GM12878 (cell line): ENCODE results near the gene MINDY3.

Source experiments
- BMI1 ChIP-seq: fragments of 450-650 bp; IDR thresholded peaks from 2 replicates; pipeline ENCODE4 v1.6.1; 2016; ENCODE audit warnings: mild to moderate bottlenecking, moderate library complexity, borderline replicate concordance
- BRCA1 ChIP-seq: IDR thresholded peaks from 2 replicates; pipeline ENCODE4 v1.6.1; 2011; ENCODE audit warnings: low read depth, low read length, improper control_type of control experiment
- CREM ChIP-seq: IDR thresholded peaks from 2 replicates; pipeline ENCODE4 v1.6.1; 2014; ENCODE audit warnings: antibody characterized with exemption, low read depth
- ESRRA ChIP-seq: IDR thresholded peaks from 2 replicates; pipeline ENCODE4 v1.6.1; 2012; ENCODE audit warnings: mild to moderate bottlenecking, low read length, improper control_type of control experiment
- HCFC1 ChIP-seq: fragments of 150-350 bp; IDR thresholded peaks from 2 replicates; pipeline ENCODE4 v1.6.1; 2014; ENCODE audit warnings: low read length
- JUNB ChIP-seq: IDR thresholded peaks from 2 replicates; pipeline ENCODE4 v1.6.1; 2016; ENCODE audit warnings: antibody characterized with exemption, mild to moderate bottlenecking
- MXI1 ChIP-seq: fragments of 150-350 bp; IDR thresholded peaks from 2 replicates; pipeline ENCODE4 v1.6.1; 2011; ENCODE audit warnings: low read depth, mild to moderate bottlenecking, inconsistent platforms, low read length, improper control_type of control experiment
- TCF7 ChIP-seq: IDR thresholded peaks from 2 replicates; pipeline ENCODE4 v1.6.1; 2014; ENCODE audit warnings: antibody characterized with exemption, borderline replicate concordance
- YY1 ChIP-seq: IDR thresholded peaks from 2 replicates; pipeline ENCODE4 v1.6.1; 2011; ENCODE audit warnings: low read depth, mild to moderate bottlenecking, low read length
- TF ChIP-seq, protein P1 (sequence below), 3 experiments: IDR thresholded peaks in 2 of 3; conservative IDR thresholded peaks in 1 of 3; 2 replicates each; pipeline ENCODE4 v1.5.1; 2011; ENCODE audit warnings: low read depth in 3 of 3, low read length in 3 of 3, mild to moderate bottlenecking in 3 of 3, control low read depth in 2 of 3, moderate library complexity in 2 of 3, inconsistent platforms in 1 of 3, mixed read lengths in 1 of 3; ENCODE audit not compliant: control insufficient read depth in 2 of 3, insufficient read depth in 1 of 3; ENCODE audit errors: extremely low read depth in 1 of 3
- TF ChIP-seq, protein P2 (sequence below): IDR thresholded peaks from 2 replicates; pipeline ENCODE4 v1.6.1; 2011; ENCODE audit warnings: low read depth, mild to moderate bottlenecking, low read length, moderate library complexity, borderline replicate concordance; ENCODE audit errors: extremely low read depth
- TF ChIP-seq, protein P3 (sequence below): IDR thresholded peaks from 2 replicates; pipeline ENCODE4 v1.6.1; 2012; ENCODE audit warnings: mild to moderate bottlenecking, low read depth, low read length

DNA sequence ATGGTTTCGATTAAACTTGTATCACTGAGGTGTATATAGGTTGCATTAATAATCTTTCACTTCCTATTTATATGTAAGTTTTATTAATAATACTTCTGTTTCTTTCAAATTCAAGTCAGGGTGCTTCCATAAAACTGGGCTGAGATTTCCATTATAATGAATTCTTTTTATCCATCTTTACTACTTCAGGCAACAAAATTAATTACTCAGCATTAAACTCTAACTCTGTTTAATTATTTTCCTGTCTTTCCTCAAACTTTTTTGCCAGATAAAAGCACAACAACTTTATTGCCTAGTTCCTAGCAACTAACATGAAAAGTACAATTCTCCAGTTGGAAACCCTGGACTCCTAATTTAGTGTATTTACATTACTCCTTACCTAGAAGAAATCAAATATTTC lies 3.0 kb upstream of the MINDY3 start:
- TF ChIP-seq BMI1: no peak
- TF ChIP-seq, protein P1, sequence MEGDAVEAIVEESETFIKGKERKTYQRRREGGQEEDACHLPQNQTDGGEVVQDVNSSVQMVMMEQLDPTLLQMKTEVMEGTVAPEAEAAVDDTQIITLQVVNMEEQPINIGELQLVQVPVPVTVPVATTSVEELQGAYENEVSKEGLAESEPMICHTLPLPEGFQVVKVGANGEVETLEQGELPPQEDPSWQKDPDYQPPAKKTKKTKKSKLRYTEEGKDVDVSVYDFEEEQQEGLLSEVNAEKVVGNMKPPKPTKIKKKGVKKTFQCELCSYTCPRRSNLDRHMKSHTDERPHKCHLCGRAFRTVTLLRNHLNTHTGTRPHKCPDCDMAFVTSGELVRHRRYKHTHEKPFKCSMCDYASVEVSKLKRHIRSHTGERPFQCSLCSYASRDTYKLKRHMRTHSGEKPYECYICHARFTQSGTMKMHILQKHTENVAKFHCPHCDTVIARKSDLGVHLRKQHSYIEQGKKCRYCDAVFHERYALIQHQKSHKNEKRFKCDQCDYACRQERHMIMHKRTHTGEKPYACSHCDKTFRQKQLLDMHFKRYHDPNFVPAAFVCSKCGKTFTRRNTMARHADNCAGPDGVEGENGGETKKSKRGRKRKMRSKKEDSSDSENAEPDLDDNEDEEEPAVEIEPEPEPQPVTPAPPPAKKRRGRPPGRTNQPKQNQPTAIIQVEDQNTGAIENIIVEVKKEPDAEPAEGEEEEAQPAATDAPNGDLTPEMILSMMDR (IDR thresholded peaks at IDR 0.05 in 2 of 3, conservative IDR thresholded peaks at IDR 0.05 in 1 of 3; ENCODE audit: control insufficient read depth in 2 of 3, extremely low read depth in 1 of 3, insufficient read depth in 1 of 3, low read depth in 3 of 3, low read length in 3 of 3): no peak
- TF ChIP-seq MXI1: no peak
- TF ChIP-seq HCFC1: no peak
- TF ChIP-seq ESRRA: no peak
- TF ChIP-seq YY1: no peak
- TF ChIP-seq TCF7: no peak
- TF ChIP-seq BRCA1: no peak
- TF ChIP-seq CREM: no peak
- no peak for TF ChIP-seq JUNB
- TF ChIP-seq, protein P2, sequence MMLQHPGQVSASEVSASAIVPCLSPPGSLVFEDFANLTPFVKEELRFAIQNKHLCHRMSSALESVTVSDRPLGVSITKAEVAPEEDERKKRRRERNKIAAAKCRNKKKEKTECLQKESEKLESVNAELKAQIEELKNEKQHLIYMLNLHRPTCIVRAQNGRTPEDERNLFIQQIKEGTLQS: no peak
- TF ChIP-seq, protein P3, sequence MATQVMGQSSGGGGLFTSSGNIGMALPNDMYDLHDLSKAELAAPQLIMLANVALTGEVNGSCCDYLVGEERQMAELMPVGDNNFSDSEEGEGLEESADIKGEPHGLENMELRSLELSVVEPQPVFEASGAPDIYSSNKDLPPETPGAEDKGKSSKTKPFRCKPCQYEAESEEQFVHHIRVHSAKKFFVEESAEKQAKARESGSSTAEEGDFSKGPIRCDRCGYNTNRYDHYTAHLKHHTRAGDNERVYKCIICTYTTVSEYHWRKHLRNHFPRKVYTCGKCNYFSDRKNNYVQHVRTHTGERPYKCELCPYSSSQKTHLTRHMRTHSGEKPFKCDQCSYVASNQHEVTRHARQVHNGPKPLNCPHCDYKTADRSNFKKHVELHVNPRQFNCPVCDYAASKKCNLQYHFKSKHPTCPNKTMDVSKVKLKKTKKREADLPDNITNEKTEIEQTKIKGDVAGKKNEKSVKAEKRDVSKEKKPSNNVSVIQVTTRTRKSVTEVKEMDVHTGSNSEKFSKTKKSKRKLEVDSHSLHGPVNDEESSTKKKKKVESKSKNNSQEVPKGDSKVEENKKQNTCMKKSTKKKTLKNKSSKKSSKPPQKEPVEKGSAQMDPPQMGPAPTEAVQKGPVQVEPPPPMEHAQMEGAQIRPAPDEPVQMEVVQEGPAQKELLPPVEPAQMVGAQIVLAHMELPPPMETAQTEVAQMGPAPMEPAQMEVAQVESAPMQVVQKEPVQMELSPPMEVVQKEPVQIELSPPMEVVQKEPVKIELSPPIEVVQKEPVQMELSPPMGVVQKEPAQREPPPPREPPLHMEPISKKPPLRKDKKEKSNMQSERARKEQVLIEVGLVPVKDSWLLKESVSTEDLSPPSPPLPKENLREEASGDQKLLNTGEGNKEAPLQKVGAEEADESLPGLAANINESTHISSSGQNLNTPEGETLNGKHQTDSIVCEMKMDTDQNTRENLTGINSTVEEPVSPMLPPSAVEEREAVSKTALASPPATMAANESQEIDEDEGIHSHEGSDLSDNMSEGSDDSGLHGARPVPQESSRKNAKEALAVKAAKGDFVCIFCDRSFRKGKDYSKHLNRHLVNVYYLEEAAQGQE: no peak
